Tibial nerve (tissue), 3 donors: ENCODE measurements around the gene EFCAB3.

Experiments used
- CTCF ChIP-seq, 5 experiments: fragments of 200-600 bp in 3 of 5; fragments of 450-650 bp in 2 of 5; sonication (generic) in 3 of 5; IDR thresholded peaks; one replicate each; pipeline ENCODE4 v1.5.1; 2016 to 2019; ENCODE audit warnings: antibody characterized with exemption in 5 of 5, mild to moderate bottlenecking in 3 of 5, moderate library complexity in 2 of 5
- POLR2A ChIP-seq, 2 donors: fragments of 450-650 bp; IDR thresholded peaks; one replicate each; pipeline ENCODE4 v1.6.1; 2017; ENCODE audit warnings: antibody characterized with exemption in 2 of 2, mild to moderate bottlenecking in 2 of 2, moderate library complexity in 2 of 2

- TF ChIP-seq CTCF (IDR thresholded peaks at IDR 0.05) (no peak), POLR2A (IDR thresholded peaks at IDR 0.05) (no peak)
These were observed 14.2 kb upstream of the EFCAB3 start for GRCh38 chr17:62366191-62366590.
